T-helper 2 cell treated with Interferon-gamma antibody and Interleukin-4, amounts not matched to agents 100 ng/mL and 5 ng/mL, for 36 hours (primary cell): ENCODE data around the gene DUSP9. TPM values are rescaled to one million over a fixed set of nuclear protein-coding genes. Genes with fewer than 3 reads are reported as not detected.

Experiments used
- intact Hi-C: fragments of 100-400 bp; cut with micrococcal nuclease; formaldehyde crosslinking; loops from one replicate; pipeline ENCODE4 v1.15.1; 2023
- total RNA-seq: library from RNA; stranded (reverse); gene quantifications from 2 replicates; pipeline ENCODE4 v1.2.3, GENCODE V29; 2022

Gene DUSP9
- total RNA-seq, 1 donor from 2014 or later = not detected

DNA sequence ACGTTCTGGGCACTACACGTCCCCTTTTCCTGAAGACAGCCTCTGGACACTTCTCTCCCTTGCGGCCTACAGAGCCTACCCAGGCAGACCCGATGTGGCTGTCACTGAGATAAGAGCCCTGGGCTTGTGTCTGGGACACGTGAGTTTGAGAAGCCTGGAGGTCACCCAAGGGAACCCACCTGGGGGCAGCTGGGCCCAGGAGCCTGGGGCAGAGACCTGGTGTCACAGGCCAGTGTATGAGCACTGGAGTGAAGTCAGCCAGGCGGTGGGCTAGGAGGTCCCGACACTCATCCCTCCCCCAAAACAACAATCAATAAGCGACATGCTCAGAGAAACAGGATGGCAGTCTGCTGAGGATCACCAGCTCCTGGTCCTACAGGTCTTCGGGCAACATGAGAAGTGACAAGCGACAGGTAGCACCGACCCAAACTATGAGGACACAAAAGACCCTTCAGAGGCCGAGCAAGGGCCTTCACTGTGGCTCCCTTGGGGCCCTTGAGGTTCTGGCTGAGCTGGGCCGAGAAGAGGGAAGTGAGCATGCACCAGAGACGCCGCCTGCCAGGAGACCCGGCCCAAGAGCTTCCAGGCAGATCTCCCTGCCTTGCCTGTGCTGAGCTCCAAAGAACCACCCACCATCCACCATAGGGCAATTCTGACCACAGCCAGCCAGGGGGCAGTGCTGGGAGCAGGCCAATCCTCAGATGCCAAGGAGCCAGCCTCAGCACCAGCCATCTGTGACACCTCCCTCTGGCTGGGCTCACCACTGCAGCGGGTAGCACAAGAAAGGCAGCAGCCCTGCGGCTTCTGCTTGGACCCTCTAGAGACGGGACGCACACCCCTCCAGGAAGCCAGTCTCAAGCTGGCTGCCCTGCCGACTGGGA is 11.0 kb upstream of the DUSP9 start:
- intact Hi-C loops = no loop called here

DNA sequence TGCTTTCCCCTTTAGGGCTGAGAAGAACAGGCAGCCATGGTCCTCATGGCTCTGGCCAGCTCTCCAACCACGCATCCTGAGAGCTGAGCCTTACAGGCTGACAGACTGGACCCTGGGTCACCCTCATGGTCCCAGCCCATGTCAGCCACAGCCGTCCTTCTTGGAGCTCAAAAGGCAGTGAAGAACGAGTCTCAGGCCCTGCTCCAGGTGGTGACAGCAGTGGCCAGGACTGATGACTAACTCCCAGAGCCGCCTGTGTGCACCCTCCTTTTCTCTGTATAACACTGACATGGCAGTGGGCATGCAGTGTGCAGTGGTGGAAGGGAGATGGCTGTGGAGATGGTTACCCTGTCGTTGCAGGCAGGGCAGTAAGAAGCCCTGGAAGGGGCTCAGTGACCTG is 10.3 kb upstream of the DUSP9 start:
- intact Hi-C loops = no loop called here

DNA sequence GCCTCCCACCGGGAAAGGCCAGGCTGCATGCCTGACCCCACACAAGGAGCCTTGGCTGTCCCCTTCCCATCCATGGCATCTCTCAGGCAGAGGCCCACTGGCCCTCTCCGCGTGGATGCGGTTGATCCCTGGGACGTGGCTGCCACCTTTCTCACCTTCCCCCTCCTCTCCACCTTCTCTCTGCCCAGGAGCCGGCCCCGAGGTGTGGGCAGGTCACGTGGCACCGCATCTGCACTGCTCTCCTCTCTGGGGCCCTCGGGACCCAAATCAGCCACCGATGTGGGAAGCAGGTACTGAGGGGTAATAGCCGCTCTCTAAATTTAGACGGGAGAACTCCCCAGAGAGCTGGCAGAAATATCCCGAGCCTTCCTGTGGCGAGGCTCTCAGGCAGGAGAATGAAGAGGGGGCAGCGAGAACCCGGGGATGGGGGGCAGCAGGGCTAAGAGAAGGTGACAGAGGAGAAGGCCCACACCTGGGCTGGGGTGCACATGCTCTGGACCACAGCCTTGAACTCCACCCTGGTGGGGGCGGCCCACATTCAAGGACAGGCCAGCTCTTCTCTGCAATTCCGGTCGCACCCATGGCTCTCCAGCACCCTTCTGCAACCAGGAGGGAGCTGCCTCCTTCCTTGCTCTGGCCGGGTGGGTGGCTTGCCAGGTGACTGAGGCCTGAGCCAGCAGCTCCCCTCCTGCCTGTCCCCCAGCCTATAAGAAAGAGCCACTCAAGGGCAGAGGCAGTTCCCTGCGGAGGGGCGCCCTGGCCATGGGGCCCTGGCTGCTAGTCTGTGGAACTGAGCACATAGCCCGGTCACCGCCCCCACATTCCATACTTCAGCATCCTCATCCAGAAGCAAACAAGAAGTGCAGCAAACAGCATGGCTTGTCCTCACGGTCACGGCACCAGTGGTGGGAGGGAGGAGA is 9.6 kb upstream of the DUSP9 start:
- intact Hi-C loops = no loop called here

DNA sequence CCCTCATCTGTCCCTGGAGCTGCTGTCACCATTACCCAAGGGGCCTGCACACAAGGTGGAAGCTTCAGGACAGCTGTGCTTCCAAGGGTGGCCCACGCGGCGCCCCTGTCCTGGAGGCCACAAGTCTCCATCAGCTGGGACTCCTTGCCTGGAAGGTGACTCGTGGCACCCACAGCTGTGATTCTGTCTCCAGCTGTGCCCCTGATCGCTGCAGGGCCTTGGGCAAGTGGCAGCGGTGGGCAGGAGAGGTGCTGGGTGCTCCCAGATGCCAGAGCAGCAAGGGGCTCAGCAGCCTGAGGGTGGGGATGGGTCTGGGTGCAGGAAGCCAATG is 9.0 kb upstream of the DUSP9 start:
- intact Hi-C loops = no loop called here

DNA sequence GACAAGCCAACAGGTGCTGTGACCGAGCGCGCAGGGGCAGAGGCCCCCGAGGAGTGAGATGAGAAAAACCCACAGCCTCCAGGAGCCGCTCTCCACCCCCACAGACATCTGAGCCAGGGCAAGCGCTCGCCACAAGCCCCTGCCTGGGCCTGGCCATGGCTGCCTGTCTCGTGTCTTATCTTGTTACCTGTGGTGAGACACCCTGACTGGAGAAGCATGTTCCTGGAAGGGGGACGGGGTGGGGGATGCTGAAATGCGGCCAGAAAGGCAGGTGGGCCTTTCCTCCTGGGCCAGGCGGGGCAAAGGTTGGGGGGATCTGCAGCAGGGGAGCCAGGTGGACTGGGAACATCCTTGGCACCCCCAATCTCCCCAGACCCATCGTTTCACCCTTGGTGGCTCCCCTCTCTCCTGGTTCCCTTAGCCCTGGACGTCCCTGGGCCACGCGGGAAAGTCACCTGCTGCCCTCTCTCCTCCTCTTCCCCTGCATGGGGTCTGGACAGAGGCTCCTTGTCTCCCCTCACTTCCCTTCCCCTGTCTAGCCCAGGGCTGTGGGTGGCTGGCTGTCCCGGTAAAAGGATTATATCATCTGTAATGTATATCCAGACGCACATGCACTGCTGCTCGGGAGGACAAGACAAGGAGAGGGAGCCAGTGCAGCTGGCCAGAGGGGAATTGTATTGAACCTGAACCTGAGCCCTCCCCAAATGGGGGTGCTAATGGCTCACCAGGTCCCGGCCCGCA is 8.4 kb upstream of the DUSP9 start:
- intact Hi-C loops = no loop called here

DNA sequence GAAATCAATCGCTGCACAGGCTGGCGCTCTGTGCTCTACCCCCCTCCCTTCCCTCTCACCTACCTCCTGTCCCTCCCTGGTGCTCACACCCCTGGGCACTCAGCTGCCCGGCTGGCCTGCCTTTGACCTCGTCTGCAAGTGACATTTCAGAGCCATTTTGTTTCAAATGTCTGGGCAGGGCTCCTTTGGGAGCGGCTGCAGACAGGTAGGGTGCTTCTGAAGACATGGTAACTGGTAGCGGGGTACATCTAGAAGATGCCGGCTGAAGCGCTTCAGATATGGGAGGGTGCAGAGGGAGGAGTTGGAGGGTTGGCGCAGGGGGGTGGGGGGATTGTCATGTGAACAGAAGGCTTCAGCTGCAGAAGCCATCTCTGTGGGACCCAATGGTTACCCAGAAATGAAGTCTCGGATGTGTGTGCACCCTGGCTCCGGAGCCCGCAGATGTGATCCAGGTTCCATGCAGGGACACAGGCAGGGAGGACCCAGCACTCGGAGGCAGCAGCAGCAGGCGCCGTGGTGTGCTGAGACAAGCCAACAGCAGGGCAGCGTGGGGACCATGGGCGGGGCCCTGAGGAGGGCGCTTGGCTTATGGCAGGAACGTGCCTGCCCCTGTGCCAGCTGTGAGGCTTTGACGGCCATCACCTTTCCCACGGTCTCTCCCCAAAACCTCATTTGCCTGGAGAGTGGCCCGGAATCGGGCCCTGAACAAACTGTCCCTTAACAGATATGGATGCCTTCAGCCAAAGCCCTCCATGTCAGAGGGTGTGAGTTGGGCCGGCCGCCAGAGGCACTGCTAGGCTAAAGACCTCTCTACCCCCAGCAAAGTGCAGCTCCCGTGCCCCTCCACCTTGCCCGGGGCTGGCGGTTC is 7.6 kb upstream of the DUSP9 start:
- intact Hi-C loops = no loop called here

DNA sequence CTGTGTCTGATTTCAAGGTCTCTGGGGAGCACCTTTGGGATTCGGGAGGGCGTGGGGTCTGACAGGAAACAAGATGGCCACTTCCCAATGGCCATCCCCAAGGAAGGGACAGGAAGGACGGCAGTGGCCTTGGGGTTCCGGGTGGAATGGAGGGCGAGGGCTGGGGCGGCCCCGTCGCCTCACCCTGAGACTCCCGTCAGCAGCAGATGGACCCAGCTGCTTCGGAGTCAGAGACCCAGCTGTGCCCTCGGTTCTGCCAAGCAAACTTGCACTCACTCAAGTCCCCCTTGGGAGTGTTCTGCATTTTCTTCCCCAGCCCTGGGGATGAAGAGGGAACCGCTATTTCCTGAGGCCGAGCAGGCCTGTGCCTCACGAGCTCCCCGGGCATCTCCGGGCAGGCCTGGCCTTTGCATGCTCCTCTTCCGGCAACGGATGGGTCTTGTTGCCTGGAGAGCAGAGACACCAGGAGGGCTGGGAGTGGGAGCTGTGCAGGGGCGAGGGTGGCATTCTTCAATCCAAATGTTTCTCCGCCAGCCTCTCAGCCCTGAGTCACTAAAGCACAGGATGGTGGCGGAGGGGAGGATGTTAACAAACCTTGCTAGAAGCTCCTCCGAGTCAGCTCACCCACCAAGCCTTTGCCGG is 6.8 kb upstream of the DUSP9 start:
- intact Hi-C loops = no loop called here

DNA sequence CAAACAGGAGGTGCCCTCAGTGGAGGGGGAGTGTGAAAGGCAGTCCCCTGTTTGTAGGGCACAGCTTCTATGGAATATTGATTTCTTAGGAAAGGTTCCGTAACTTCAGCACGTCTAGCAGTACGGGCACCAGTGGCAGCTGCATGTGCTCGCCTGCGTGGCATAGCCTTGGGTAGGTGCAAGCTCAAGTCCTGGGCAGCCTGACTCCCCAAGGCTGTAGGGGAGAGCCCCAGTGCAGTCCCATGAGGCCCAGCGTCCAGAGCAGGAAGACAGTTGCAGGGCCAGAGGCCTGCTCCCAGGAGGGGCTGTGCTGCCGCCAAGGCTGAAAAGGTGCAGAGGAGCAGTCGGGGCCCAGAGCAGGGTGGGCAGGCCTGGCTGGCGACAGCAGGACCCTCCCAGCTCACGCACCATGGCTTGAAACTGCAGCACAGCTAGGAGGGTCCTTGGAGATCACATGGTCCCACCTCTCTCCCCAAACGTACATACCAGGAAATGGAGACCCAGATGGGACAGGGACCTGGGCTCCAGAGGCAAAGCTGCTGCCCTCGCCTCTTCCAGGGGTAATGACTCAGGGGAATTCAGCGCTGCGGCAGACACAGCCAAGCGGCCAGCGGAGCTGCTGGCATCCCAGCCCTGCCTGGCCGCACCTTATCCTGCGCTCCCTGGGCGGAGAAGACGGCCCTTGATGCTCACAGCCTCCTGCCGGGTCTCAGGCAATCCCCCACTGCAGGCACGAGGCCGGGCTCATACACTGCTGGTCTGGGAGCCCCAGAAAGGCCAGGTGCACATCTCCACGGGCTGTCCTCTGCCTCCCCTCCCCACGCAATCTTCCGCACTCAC is 6.0 kb upstream of the DUSP9 start:
- intact Hi-C loops = no loop called here

DNA sequence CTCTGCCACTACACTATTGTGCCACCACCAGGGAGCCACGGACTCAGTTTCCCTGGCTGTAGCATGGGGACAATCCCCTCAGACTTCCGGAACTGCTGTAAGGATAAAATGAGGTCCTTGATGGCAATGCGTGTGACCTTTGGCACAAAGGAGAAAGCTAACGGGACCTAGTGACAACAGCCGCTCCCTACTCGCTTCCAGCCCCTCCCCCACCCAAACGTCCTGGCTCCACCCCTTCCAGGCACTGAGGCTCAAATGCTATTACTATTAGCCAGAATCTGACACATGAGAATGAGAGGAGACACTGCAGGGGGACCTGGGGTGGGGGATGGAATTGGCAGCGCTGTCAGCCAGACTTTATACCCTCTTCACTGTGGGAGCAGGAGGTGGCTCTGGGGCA is 5.4 kb upstream of the DUSP9 start:
- intact Hi-C loops = no loop called here

DNA sequence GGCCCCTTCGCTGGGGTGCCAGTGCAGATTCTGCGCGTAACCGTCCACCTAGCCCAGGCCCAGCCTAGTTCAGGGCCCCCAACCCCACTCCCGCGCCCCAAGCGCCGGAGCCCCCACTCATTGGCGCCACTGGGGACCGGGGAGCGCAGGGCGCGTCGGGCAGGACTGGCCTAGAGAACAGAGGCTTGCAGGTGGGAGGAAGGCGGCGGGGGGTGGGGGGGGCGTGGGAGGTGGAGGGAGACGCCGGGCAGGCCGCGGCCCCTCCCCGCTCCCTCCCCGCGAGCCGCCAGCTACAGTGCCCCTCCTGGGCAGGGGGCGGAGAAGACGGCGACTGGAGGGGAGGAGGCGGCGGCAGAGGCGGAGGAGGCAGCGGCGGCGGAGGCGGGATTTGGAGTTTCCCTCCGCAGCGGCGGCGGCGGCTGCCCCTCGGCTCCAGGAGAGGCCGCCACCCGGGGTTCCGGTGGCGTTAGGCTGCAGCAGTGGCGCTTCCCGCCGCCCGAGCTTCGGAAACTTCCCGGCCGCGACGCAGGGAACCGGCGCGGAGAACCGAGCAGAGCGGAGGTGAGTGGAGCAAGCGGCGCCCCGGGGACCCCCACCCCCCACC is 4.8 kb upstream of the DUSP9 start:
- intact Hi-C loops = no loop called here

DNA sequence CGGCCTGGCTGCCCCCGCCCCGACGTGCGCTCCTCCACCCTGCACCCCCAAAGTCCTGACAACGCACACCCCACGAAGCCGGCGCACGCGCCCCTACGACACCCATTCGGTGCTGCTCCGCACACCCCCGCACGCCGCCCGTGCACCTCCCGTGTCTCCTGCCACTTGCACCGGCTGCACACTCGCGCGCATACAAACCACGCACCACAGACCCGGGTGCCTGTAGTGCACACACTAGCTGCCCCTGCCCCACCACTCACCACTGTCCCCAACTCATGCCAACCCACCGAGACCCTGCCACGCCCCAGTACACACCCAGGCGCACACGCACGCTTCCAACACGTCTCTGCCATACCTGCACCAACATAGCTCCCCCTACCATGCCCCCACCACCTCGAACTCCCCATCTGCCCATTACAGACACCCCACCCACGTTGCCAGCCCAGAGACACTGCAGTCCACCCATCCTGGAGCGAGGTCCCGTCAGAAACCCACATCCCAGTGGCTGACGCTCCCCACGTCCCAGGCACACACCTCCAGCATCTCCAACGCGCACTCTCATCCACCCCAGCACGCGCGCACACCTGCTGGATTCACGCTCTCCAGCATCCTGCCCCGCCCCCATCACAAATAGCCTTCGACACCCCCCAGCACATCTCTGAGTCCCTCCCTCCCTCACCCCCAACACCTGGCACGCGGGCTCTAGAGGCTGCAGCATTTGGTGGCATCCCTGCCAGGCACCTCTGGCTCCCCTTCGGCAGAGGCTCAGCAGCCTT is 4.2 kb upstream of the DUSP9 start:
- intact Hi-C loops = no loop called here

DNA sequence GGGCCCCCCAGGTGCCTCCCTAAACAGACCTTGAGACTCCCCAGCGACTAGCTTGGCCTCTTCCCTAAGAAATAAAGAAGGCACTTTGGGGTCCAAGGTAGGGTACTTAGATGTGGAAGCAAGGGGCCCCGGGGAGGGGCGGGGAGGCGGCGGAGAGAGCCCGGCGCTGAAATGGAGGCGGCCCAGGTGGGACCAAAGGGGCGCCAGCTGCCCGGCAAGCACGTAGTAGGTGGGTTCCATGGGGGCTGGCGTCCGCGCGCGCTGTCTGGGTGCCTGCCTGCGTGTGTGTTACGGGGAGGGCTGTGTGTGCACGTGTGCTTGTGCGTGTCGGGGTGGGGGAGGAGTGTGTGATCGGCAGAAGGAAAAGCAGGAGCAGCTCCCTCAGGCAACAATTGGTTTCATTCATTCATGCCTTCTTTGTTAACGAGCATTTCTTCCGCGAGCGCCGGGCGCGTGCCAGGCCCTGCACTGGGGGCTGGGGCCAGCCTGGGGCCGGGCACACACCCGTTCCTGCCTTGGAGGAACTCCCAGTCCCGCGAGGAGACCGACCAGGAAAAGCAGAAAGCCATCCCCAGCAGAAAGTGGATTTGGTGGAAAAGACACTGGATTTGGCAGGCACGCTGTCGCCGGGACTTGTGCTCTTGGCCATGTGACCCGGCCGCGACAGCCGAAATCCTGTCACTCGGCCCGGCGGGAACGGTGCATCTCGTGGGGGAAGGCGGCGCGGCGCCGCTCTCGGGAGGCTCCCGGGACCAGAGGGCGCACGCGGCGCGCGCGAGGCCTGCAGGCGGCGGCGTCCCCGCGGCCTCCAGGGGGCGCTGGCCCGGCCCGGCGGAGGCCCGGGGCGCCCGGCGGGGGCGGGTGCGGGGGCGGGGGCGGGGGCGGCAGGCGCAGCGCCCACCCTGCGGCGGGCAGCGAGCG is 3.3 kb upstream of the DUSP9 start:
- intact Hi-C loops = no loop called here

DNA sequence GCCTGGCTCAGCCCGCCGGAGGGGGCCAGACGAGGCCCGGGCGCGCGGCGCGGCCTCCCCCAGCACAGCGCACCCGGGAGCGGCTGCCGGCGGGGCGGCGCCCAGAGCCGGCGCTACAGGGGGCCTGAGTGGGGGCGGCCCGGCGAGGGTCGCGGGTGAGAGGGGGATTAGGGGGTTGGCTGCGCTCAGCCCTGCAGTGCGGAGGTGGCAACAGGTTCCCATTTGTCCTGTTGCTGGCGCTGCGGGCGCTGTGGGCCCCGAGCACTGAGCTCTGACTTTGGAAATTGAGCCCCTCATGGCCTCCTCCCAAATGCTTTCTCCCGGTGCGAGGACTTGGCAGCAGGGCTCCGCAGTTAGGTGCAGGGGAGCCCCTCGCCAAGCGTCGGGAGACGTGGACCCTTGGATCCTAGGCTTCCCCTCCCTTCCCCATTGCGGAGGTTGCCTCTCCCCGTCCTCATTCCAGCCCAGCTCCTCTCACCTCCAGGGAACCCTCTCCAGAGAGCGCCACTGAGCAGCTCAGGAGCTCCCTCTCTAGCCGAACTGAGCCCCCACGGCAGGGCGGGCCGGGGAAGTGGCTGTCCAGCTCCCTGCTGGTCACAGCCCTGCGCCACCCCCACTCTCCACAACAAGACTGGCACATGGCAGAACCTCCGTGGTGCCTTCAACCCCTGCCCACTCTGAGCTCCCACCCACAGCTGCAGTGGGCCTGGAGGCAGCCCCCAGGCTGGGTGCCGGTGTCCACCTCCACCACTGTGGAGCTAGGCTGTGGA is 2.5 kb upstream of the DUSP9 start:
- intact Hi-C loops = no loop called here

DNA sequence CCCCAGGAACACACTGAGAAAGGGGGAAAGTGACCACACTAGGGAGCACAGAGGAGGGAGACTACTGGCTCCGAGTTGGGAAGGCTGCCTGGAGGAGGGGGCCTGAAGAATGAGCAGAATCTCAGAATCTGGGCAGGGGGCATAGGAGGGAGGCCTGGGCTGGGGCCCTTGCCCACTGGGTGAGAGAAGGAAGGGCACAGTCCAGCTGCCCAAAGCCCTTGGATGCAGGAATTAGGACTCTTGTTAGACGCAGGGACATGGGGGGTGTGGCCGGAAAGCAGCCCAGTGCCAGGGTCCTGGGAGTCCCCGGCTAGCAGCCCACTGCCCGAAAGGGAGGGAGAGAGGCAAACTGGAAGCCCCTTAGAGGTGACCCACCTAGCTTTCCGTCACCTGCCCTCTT is 1.9 kb upstream of the DUSP9 start:
- intact Hi-C loops = no loop called here

DNA sequence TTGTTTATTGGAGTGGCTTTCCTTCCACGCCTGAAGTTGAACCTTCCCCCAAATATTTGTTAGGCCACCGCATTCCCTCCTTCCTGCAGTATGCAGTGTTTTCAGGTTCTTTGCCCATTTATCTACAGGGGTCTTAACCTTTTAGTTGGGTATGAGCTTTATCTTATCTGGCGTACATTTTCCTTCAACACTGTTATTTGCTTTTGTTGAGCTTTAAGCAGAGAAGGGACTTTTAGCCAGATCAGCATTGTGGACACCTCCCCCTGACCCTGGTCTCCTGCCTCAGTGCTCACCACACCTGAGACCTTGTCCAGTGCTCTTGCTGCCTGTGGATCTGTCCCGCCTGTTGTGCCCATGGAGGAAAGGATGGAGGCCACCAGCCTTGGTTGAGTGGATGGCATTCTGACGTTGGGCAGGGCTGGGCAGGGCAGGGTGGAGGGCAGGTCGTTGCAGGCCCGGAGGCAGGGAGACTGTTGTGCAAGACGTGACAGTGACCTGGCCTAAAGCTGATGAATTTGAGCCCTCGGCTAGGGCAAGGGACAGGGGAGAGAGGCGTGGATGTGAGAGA is 998 bp upstream of the DUSP9 start:
- intact Hi-C loops = no loop called here
